ENCODE measurements around the gene ZSCAN5C.
"Not testable (repeated sequence)": the region's sequence is repeated elsewhere in the genome, so short reads cannot be mapped to it uniquely, and the experiment has no call there.

Gene ZSCAN5C

GRCh38 chr19:56193981-56194640, 8.0 kb upstream of the ZSCAN5C start:
- DNase-seq (ENCODE audit: low read depth): no peak

- DNase-seq (ENCODE audit: low read depth): not testable (repeated sequence)
These were observed 4.4 kb upstream of the ZSCAN5C start, which contains the start of gene ZSCAN5B for GRCh38 chr19:56197646-56198045. TSS of gene ZSCAN5B (minus strand) at chr19:56197783. CDS start at chr19:56193052, 4,731 bp downstream.

GRCh38 chr19:56199687-56200086, 2.4 kb upstream of the ZSCAN5C start:
- DNase-seq (ENCODE audit: low read depth): no peak

GRCh38 chr19:56207581-56207980, 5.5 kb downstream of the ZSCAN5C start:
- not testable (repeated sequence) for DNase-seq (ENCODE audit: low read depth)

- DNase-seq (ENCODE audit: low read depth): no peak
These were observed 7.0 kb downstream of the ZSCAN5C start for GRCh38 chr19:56209091-56209490.

- not testable (repeated sequence) for DNase-seq (ENCODE audit: low read depth)
These were observed 8.0 kb downstream of the ZSCAN5C start for GRCh38 chr19:56210036-56210435.

GRCh38 chr19:56211718-56212117, 9.6 kb downstream of the ZSCAN5C start:
- DNase-seq (ENCODE audit: low read depth): no peak

GRCh38 chr19:56217039-56217949, 15.2 kb downstream of the ZSCAN5C start:
- no peak for DNase-seq (ENCODE audit: low read depth)

- no peak for DNase-seq (ENCODE audit: low read depth)
These were observed 16.9 kb downstream of the ZSCAN5C start for GRCh38 chr19:56218961-56219360.

- DNase-seq (ENCODE audit: low read depth): not testable (repeated sequence)
These were observed 19.4 kb downstream of the ZSCAN5C start for GRCh38 chr19:56221442-56221841.

- no peak for DNase-seq (ENCODE audit: low read depth)
These were observed 19.8 kb downstream of the ZSCAN5C start for GRCh38 chr19:56221851-56222250.

GRCh38 chr19:56222901-56223300, 20.8 kb downstream of the ZSCAN5C start:
- DNase-seq (ENCODE audit: low read depth): no peak

GRCh38 chr19:56223481-56223880, 21.4 kb downstream of the ZSCAN5C start:
- no peak for DNase-seq (ENCODE audit: low read depth)

- DNase-seq (ENCODE audit: low read depth): no peak
These were observed 43.2 kb downstream of the ZSCAN5C start for GRCh38 chr19:56245121-56245740.

GRCh38 chr19:56245764-56246163, 43.7 kb downstream of the ZSCAN5C start:
- not testable (repeated sequence) for DNase-seq (ENCODE audit: low read depth)

GRCh38 chr19:56248736-56249338, 46.8 kb downstream of the ZSCAN5C start:
- DNase-seq (ENCODE audit: low read depth): not testable (repeated sequence)

GRCh38 chr19:56252699-56253422, 50.8 kb downstream of the ZSCAN5C start:
- peak; percentile 51 for DNase-seq (ENCODE audit: low read depth)

GRCh38 chr19:56253737-56254136, 51.7 kb downstream of the ZSCAN5C start:
- no peak for DNase-seq (ENCODE audit: low read depth)

- DNase-seq (ENCODE audit: low read depth): no peak
These were observed 56.2 kb downstream of the ZSCAN5C start for GRCh38 chr19:56258272-56258671.
